ENCODE measurements around the gene HSPA9.

DNA sequence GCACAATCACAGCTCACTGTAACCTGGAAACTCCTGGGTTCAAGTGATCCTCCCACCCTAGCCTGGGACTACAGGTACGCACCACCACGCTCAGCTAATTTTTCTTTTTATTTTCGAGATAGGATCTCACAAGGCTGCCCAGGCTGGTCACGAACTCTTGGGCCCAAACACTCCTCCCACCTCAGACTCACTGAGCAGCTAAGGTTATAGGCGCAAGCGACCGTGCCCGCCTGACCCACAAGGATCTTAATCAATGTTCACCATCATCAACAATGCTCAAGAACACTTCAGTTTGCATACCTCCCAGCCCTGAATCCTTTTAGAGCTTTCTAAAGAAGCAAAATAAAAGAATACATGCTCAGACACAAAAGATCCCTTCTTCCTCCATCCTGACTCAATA is 45.4 kb downstream of the HSPA9 start:
- TF ChIP-seq POLR2AphosphoS5 (IDR thresholded peaks at IDR 0.05; ENCODE audit: low read depth, low read length) (no peak), POLR2A (IDR thresholded peaks at IDR 0.05; ENCODE audit: low read depth, low read length) (no peak)
